CD14-positive monocyte (primary cell): Measurements from ENCODE around the gene PAXX. TPM values are rescaled to one million over a fixed set of nuclear protein-coding genes. Genes with fewer than 3 reads are reported as not detected.
A peak's percentile ranks its signal among the peaks of the same experiment; 100 is the strongest.

ENCODE experiments used
- DNase-seq, 3 donors: peaks; one replicate each; pipeline ENCODE4 v3.0.0-alpha.2; 2011 to 2022
- H2AFZ ChIP-seq: 2 replicates; pipeline ENCODE4 v1.6.0; 2012; ENCODE audit warnings: mild to moderate bottlenecking, low read depth, low read length, inconsistent platforms; ENCODE audit not compliant: insufficient read depth, poor library complexity, severe bottlenecking
- H3K27ac ChIP-seq, 2 donors: 1 replicate in 1 of 2; 2 replicates in 1 of 2; pipeline ENCODE4 v1.5.1; 2012 to 2013; ENCODE audit warnings: low read length in 2 of 2, control low read depth in 1 of 2, inconsistent platforms in 1 of 2, low read depth in 1 of 2, mild to moderate bottlenecking in 1 of 2
- H3K27me3 ChIP-seq, 2 donors: one replicate each; pipeline versions ENCODE4 v1.6.0 to v1.6.1; 2011 to 2013; ENCODE audit warnings: low read length in 2 of 2; ENCODE audit not compliant: control insufficient read depth in 2 of 2, insufficient read depth in 2 of 2
- H3K36me3 ChIP-seq, 2 donors: replicated peaks in 1 of 2; 1 replicate in 1 of 2; 2 replicates in 1 of 2; pipeline versions ENCODE4 v1.5.1 to v1.6.1; 2012 to 2013; ENCODE audit warnings: low read length in 2 of 2, control low read depth in 1 of 2, inconsistent platforms in 1 of 2, mild to moderate bottlenecking in 1 of 2; ENCODE audit not compliant: insufficient read depth in 2 of 2, control insufficient read depth in 1 of 2
- H3K4me1 ChIP-seq, 2 donors: 1 replicate in 1 of 2; 2 replicates in 1 of 2; pipeline versions ENCODE4 v1.5.1 to v1.6.1; 2012 to 2013; ENCODE audit warnings: low read length in 2 of 2, control low read depth in 1 of 2, inconsistent platforms in 1 of 2, mild to moderate bottlenecking in 1 of 2, moderate library complexity in 1 of 2; ENCODE audit not compliant: insufficient read depth in 2 of 2, control insufficient read depth in 1 of 2
- H3K4me2 ChIP-seq: replicated peaks from 2 replicates; pipeline ENCODE3; 2012; ENCODE audit warnings: low read length, moderate library complexity, mild to moderate bottlenecking; ENCODE audit not compliant: poor library complexity, severe bottlenecking; ENCODE audit errors: extremely low read depth
- H3K4me3 ChIP-seq, 3 experiments: fragments of 200-600 bp in 1 of 3; sonication (generic) in 1 of 3; replicated peaks in 1 of 3; 1 replicate in 2 of 3; 2 replicates in 1 of 3; pipeline ENCODE4 v1.5.1; 2011 to 2013; ENCODE audit warnings: low read length in 3 of 3, mild to moderate bottlenecking in 3 of 3, control low read depth in 2 of 3, low read depth in 2 of 3, inconsistent platforms in 1 of 3, moderate library complexity in 1 of 3
- H3K79me2 ChIP-seq: 2 replicates; pipeline ENCODE4 v1.6.0; 2012; ENCODE audit warnings: mild to moderate bottlenecking, control low read depth, inconsistent platforms, low read length, moderate library complexity; ENCODE audit not compliant: insufficient read depth
- H3K9ac ChIP-seq: 2 replicates; pipeline ENCODE4 v1.6.0; 2017; ENCODE audit warnings: low read length, mild to moderate bottlenecking; ENCODE audit not compliant: insufficient read depth, poor library complexity, severe bottlenecking
- H3K9me3 ChIP-seq, 2 donors: replicated peaks in 1 of 2; 1 replicate in 1 of 2; 2 replicates in 1 of 2; pipeline versions ENCODE4 v1.5.1 to v1.6.1; 2012 to 2013; ENCODE audit warnings: low read length in 2 of 2, control low read depth in 1 of 2; ENCODE audit not compliant: control insufficient read depth in 1 of 2, insufficient read depth in 1 of 2
- H4K20me1 ChIP-seq: 2 replicates; pipeline ENCODE4 v1.6.0; 2012; ENCODE audit warnings: mild to moderate bottlenecking, low read length, control low read depth, moderate library complexity; ENCODE audit not compliant: insufficient read depth
- H3K27ac Mint-ChIP-seq, 7 donors: one replicate each; pipeline ENCODE4 v1.8.0; 2020; ENCODE audit warnings: mild to moderate bottlenecking in 7 of 7, mixed read lengths in 7 of 7, moderate library complexity in 6 of 7, inconsistent platforms in 2 of 7
- H3K27me3 Mint-ChIP-seq, 3 donors: one replicate each; pipeline ENCODE4 v1.8.0; 2021 to 2022; ENCODE audit warnings: low read depth in 3 of 3, mild to moderate bottlenecking in 3 of 3, mixed read lengths in 3 of 3, moderate library complexity in 3 of 3, inconsistent platforms in 1 of 3
- H3K36me3 Mint-ChIP-seq, 2 donors: one replicate each; pipeline ENCODE4 v1.8.0; 2020; ENCODE audit warnings: mixed read lengths in 2 of 2, inconsistent platforms in 1 of 2, mild to moderate bottlenecking in 1 of 2
- H3K4me1 Mint-ChIP-seq: one replicate; pipeline ENCODE4 v1.8.0; 2020; ENCODE audit warnings: mild to moderate bottlenecking, mixed read lengths
- H3K4me3 Mint-ChIP-seq, 2 donors: one replicate each; pipeline ENCODE4 v1.8.0; 2020; ENCODE audit warnings: mild to moderate bottlenecking in 2 of 2, mixed read lengths in 2 of 2, moderate library complexity in 1 of 2
- H3K9me3 Mint-ChIP-seq, 7 donors: one replicate each; pipeline ENCODE4 v1.8.0; 2020 to 2022; ENCODE audit warnings: mixed read lengths in 7 of 7, mild to moderate bottlenecking in 6 of 7, moderate library complexity in 6 of 7, inconsistent platforms in 2 of 7
- CTCF ChIP-seq: fragments of 200-600 bp; IDR thresholded peaks from one replicate; pipeline ENCODE4 v1.8.0; 2022; ENCODE audit warnings: antibody characterized with exemption, mild to moderate bottlenecking
- WGBS: methylation state at CpG from one replicate; pipeline ENCODE4 v1.1.5; 2013; ENCODE audit warnings: missing lambda C conversion rate; ENCODE audit not compliant: insufficient coverage; 5-methylcytosine and 5-hydroxymethylcytosine counted together
- intact Hi-C, 2 donors: fragments of 100-400 bp; cut with micrococcal nuclease; formaldehyde crosslinking; loops; one replicate each; pipeline versions ENCODE4 v1.15.0 to v1.15.1; 2023
- polyA plus RNA-seq, 3 donors: library from polyadenylated mRNA; depleted of rRNA in 1 of 3; unstranded in 2 of 3; stranded (reverse) in 1 of 3; fragments of 300-500 nt in 2 of 3; fragments of >200 nt in 1 of 3; fragmentation: Illumina TruSeq in 2 of 3; gene quantifications; 1 replicate in 2 of 3; 2 replicates in 1 of 3; pipeline ENCODE4 v1.2.3, GENCODE V29; 2012 to 2021

PAXX gene
- polyA plus RNA-seq, 3 donors = 35.3 to 92.9 (median 40.7) TPM

DNA sequence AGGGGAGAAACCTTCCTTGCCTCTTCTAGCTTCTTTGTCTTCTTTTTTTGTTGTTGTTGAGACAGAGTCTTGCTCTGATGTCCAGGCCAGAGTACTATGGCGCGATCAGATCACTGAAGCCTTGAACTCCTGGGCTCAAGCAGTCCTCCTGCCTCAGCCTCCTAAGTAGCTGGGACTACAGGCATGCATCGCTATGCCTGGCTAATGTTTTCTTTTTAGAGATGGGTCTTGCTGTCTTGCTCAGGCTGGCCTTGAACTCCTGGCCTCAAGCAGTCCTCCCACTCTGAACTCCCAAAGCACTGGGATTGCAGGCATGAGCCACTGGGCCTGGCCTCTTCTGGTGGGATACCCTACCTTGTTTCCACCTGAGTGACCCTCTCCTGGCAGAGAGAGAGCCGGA is 3.4 kb upstream of the PAXX start:
- H3K27me3 Mint-ChIP-seq = peaks cover 42 to 56% (median 53%) of the 10 kb centered on the region in 3 donors
- no peak overlapping the region for H3K4me2 ChIP-seq
- peaks cover 0 to 12% (median 0%) of the 10 kb centered on the region in 7 donors for H3K9me3 Mint-ChIP-seq
- H3K9me3 ChIP-seq = no peaks in the 10 kb centered on the region
- H3K79me2 ChIP-seq = peaks cover 15% of the 10 kb centered on the region
- H4K20me1 ChIP-seq = peaks cover 13% of the 10 kb centered on the region
- intact Hi-C loops = no loop called here
- H3K4me1 ChIP-seq = peaks cover 23 to 28% of the 10 kb centered on the region in 2 donors
- no peak overlapping the region for H3K4me3 Mint-ChIP-seq
- WGBS = 100% methylated on average over 3 of the region's 4 CpGs
- H3K36me3 Mint-ChIP-seq = peaks cover 6 to 9% of the 10 kb centered on the region in 2 donors
- no peak overlapping the region for H3K4me3 ChIP-seq
- H3K27ac ChIP-seq = no peak overlapping the region
- peaks cover 27% of the 10 kb centered on the region for H3K4me1 Mint-ChIP-seq
- H3K9ac ChIP-seq = no peak overlapping the region
- H3K36me3 ChIP-seq = peaks cover 0 to 6% of the 10 kb centered on the region in 2 donors
- peaks cover 19 to 39% of the 10 kb centered on the region in 2 donors for H3K27me3 ChIP-seq
- no peak for DNase-seq
- no peak for TF ChIP-seq CTCF
- no peak overlapping the region for H3K27ac Mint-ChIP-seq
- H2AFZ ChIP-seq = no peak overlapping the region

DNA sequence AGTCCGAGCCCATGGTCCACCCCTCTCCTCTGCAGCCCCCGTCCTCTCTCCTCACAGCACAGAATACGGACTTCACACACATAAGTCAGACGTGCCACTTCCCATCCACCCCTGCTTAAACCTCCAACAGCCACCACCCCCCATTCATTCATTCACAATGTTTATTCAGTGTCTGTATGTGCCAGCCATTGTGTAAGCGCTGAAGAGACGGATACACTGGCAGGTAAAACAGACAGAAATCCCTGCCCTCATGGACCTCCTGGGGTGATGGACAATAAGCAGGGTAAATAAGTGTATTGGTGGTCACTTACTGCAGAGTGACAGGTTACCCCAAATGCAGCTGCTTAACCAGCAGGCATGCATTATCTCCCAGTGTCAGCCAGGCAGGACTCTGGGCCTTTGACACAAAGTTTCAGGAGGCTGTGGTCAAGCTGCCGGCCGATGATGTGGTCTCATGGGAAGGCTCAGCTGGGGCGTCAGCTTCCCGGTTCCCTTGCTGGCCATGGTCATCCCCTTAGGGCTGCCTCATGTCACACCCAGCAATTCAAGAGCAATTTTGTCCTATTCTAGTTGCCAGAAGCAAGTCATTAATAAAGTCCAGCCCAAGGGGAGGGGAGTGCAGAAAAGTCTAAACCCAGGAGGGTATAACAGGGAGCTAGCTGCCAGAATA is 1.8 kb upstream of the PAXX start:
- Mint-ChIP-seq H3K4me1 (peaks cover 29% of the 10 kb centered on the region), H3K4me3 (no peak overlapping the region), H3K9me3 (peaks cover 0 to 17% (median 0%) of the 10 kb centered on the region in 7 donors), H3K36me3 (peaks cover 10% of the 10 kb centered on the region in 2 donors), H3K27me3 (peaks cover 35 to 55% (median 51%) of the 10 kb centered on the region in 3 donors), H3K27ac (peak overlapping the region in 3 of 7 donors; percentile 22 to 90 (median 28))
- Histone ChIP-seq H2AFZ (no peak overlapping the region), H3K4me1 (peaks cover 25 to 39% of the 10 kb centered on the region in 2 donors), H3K36me3 (peaks cover 6 to 9% of the 10 kb centered on the region in 2 donors), H3K27me3 (peaks cover 6 to 36% of the 10 kb centered on the region in 2 donors), H3K9ac (no peak overlapping the region), H3K9me3 (no peaks in the 10 kb centered on the region), H3K27ac (no peak overlapping the region), H4K20me1 (peaks cover 24% of the 10 kb centered on the region), H3K4me2 (no peak overlapping the region), H3K79me2 (peaks cover 20% of the 10 kb centered on the region), H3K4me3 (no peak overlapping the region)
- WGBS = 95% methylated on average over 9 of the region's 10 CpGs
- no peak for DNase-seq
- TF ChIP-seq CTCF = no peak
- intact Hi-C loops = loop anchor here in 1 of 2 donors (5.0 kb wide), 1 partner anchor 42 kb away; the partner anchor contains the start of gene FUT7
